ENCODE results near the gene FOXRED1.
A peak's percentile ranks its signal among the peaks of the same experiment; 100 is the strongest.

FOXRED1 gene

DNA sequence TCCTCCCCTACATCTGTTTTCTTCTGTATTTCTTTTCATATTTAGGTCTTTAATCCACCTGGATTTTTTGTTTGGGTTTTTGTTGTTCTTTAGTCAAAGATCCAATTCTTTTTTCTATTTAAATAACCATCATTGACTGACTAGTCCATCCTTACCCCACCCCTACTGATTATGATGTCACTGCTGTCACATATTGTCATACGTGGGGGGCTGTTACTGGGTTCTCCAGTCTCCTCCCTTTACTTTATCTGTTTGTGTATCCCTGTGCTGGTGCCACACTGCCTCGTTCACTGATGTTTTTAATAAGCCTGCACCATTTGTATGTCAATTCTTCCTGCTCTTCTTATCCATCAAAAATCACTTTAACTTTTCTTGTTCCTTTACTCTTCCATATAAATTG lies 28.1 kb downstream of the FOXRED1 start:
- TF ChIP-seq TAF1 (IDR thresholded peaks at IDR 0.05; ENCODE audit: borderline replicate concordance, insufficient read depth, low read length) = no peak
- TF ChIP-seq, protein P1, sequence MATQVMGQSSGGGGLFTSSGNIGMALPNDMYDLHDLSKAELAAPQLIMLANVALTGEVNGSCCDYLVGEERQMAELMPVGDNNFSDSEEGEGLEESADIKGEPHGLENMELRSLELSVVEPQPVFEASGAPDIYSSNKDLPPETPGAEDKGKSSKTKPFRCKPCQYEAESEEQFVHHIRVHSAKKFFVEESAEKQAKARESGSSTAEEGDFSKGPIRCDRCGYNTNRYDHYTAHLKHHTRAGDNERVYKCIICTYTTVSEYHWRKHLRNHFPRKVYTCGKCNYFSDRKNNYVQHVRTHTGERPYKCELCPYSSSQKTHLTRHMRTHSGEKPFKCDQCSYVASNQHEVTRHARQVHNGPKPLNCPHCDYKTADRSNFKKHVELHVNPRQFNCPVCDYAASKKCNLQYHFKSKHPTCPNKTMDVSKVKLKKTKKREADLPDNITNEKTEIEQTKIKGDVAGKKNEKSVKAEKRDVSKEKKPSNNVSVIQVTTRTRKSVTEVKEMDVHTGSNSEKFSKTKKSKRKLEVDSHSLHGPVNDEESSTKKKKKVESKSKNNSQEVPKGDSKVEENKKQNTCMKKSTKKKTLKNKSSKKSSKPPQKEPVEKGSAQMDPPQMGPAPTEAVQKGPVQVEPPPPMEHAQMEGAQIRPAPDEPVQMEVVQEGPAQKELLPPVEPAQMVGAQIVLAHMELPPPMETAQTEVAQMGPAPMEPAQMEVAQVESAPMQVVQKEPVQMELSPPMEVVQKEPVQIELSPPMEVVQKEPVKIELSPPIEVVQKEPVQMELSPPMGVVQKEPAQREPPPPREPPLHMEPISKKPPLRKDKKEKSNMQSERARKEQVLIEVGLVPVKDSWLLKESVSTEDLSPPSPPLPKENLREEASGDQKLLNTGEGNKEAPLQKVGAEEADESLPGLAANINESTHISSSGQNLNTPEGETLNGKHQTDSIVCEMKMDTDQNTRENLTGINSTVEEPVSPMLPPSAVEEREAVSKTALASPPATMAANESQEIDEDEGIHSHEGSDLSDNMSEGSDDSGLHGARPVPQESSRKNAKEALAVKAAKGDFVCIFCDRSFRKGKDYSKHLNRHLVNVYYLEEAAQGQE (IDR thresholded peaks at IDR 0.05; ENCODE audit: insufficient read depth in 1 of 2, low read depth in 2 of 2, low read length in 2 of 2) = no peak
- TF ChIP-seq SIN3A (IDR thresholded peaks at IDR 0.05; ENCODE audit: borderline replicate concordance, insufficient read depth, low read length) = no peak
- TF ChIP-seq POLR2AphosphoS5 (IDR thresholded peaks at IDR 0.05; ENCODE audit: low read depth, low read length) = no peak
- TF ChIP-seq FOXP2 (optimal IDR thresholded peaks at IDR 0.05; ENCODE audit: borderline replicate concordance, extremely low read depth, extremely low read length, insufficient read depth) = no peak

DNA sequence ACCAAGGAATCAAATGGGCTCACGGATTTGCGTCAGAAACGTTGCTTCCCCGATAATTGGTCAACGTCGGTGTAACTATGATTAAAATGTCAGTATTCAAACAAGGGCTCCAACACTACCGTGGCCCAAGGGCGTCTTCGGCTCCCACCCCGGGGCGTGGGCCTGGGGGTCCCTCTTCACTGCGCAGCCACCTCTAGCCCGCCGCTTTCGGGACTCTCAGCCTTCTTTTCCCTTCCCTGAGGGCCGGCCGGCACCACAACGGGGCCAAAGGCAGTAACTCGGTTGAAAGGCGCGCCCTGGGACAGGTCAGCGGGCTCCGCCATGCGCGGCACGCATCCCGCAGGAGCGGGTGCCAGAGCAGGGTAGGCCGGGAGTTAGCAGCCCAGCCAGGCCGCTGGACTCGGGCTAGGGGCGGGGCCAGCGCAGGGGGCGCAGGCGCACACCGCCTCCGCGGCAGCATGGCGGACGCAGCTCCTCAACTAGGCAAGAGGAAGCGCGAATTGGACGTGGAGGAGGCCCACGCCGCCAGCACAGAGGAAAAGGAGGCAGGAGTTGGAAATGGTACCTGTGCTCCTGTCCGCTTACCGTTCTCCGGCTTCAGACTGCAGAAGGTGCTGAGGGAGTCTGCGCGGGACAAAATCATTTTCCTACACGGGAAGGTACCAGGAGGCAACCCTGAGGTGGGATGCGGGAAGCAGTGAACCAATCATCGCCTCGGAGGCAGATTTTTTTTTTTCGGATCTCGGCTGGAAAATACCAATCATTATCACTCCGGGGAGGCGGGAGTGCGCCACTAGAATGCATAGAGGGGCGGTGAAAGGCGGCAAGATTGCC lies 34.9 kb downstream of the FOXRED1 start, which contains the start of gene DCPS:
TSS of gene DCPS (plus strand) at position 438 of the 834 bp plus-strand sequence. CDS start at position 459, 21 bp downstream.
- peak; percentile 65; the same call in 1 of the 2 replicates for TF ChIP-seq SIN3A (IDR thresholded peaks at IDR 0.05; ENCODE audit: borderline replicate concordance, insufficient read depth, low read length)
- TF ChIP-seq FOXP2 (optimal IDR thresholded peaks at IDR 0.05; ENCODE audit: borderline replicate concordance, extremely low read depth, extremely low read length, insufficient read depth) = peak; percentile 64
- TF ChIP-seq, protein P1 (IDR thresholded peaks at IDR 0.05; ENCODE audit: insufficient read depth in 1 of 2, low read depth in 2 of 2, low read length in 2 of 2) = no peak
- peak; percentile 78; the same call in 1 of the 2 replicates for TF ChIP-seq TAF1 (IDR thresholded peaks at IDR 0.05; ENCODE audit: borderline replicate concordance, insufficient read depth, low read length)
- TF ChIP-seq POLR2AphosphoS5 (IDR thresholded peaks at IDR 0.05; ENCODE audit: low read depth, low read length) = peak; percentile 99

DNA sequence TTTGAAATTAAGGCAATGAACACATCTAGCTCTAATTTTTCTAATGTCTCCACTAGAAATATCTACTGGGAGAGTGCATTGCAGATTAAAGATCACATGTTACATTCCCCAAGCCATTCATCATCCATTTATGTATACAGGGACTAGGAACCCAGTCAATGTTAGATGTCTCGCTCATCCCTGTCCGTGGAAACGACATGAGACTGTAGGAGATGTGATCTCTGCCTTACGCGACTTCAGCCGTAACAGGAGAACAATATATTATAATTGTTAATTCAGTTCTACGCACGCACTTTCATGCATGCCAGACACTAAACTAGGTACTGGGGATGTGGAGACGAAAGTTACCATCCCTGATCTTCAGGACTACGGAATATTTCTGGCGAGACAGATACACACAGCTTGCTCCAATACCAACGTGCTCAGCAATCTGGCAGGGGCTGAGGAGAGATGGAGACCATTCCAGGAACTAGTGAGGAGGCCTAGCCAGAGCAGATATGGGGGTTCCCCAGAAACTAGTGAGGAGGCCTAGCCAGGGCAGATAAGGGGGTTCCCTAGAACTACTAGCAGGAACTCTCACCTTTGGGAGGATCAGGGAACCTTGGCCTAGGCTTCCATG lies 35.6 kb downstream of the FOXRED1 start:
- TF ChIP-seq POLR2AphosphoS5 (IDR thresholded peaks at IDR 0.05; ENCODE audit: low read depth, low read length) (no peak), SIN3A (IDR thresholded peaks at IDR 0.05; ENCODE audit: borderline replicate concordance, insufficient read depth, low read length) (0 out of 2 replicates have a peak, but pooled peaks have one; percentile 2), FOXP2 (optimal IDR thresholded peaks at IDR 0.05; ENCODE audit: borderline replicate concordance, extremely low read depth, extremely low read length, insufficient read depth) (no peak), TAF1 (IDR thresholded peaks at IDR 0.05; ENCODE audit: borderline replicate concordance, insufficient read depth, low read length) (no peak)
- TF ChIP-seq, protein P1 (IDR thresholded peaks at IDR 0.05; ENCODE audit: insufficient read depth in 1 of 2, low read depth in 2 of 2, low read length in 2 of 2) = no peak

DNA sequence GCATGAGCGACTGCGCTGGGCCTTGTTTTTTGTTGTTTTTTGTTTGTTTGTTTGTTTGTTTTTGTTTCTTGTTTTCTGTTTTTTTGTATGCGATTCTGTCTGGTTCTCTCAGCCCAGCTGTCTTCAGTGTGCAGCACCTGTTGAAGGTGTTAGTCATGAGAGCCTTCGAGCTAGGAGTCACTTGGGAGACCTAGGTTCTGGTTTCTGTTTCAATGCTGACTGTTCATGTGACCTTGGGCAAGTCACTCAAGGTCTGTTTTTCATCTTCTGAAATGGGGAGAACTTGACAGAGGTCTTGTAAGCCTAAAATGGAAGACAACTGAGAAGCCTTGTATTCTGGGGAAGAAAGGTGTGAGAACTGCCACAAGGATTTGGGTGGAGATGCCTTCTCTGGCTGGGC lies 36.7 kb downstream of the FOXRED1 start:
- TF ChIP-seq FOXP2 (optimal IDR thresholded peaks at IDR 0.05; ENCODE audit: borderline replicate concordance, extremely low read depth, extremely low read length, insufficient read depth) (no peak), POLR2AphosphoS5 (IDR thresholded peaks at IDR 0.05; ENCODE audit: low read depth, low read length) (no peak), TAF1 (IDR thresholded peaks at IDR 0.05; ENCODE audit: borderline replicate concordance, insufficient read depth, low read length) (no peak), SIN3A (IDR thresholded peaks at IDR 0.05; ENCODE audit: borderline replicate concordance, insufficient read depth, low read length) (no peak)
- TF ChIP-seq, protein P1 (IDR thresholded peaks at IDR 0.05; ENCODE audit: insufficient read depth in 1 of 2, low read depth in 2 of 2, low read length in 2 of 2) = no peak
